ENCODE data around the gene MAPT.
"Not testable (repeated sequence)": the region's sequence is repeated elsewhere in the genome, so short reads cannot be mapped to it uniquely, and the experiment has no call there.

Gene MAPT

DNA sequence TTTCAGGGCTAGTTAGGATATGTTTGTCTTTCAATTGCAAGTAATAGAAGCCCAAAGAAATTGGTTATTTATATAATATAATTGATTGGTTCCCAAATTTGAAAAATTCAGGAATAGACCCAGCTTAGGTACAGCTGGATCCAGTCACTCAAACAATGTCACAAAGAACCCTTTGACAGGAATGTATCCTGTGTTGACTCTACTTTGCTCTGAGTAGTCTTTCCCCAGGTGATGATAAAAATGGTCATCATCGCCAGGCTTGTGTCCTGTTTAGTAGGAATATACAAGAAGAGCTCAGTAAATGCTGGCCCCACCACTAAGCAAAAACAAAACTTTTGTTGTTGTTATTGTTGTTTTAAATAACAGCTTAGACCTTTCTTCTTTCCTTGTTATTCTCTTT lies 35.0 kb downstream of the MAPT start:
- no peak for DNase-seq (ENCODE audit: low read depth)

DNA sequence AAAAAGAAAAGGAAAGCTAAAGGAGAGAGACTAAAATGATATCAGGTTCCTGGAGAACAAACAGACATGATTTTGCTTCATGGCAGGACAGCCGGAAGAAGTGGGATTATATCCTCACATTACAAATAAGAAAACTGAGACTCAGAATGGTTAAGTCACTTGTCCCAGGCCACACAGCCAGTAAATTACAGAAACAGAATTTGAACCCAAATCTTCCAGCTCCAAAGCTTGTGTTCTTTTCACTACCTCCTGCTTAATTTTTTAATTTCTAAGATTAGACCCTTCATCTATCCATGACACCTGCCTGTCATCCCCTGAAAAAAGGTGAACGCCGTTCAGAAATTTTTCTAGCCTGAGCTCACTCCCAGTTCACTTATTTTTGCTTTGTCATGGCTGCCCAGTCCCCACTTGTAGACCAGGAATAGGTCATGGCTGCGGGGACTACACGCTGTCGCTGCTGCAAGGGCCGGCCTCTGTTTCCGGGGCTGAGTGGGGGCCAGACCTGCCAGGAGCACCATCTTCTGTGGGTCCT lies 36.1 kb downstream of the MAPT start:
- DNase-seq (ENCODE audit: low read depth), result no peak

DNA sequence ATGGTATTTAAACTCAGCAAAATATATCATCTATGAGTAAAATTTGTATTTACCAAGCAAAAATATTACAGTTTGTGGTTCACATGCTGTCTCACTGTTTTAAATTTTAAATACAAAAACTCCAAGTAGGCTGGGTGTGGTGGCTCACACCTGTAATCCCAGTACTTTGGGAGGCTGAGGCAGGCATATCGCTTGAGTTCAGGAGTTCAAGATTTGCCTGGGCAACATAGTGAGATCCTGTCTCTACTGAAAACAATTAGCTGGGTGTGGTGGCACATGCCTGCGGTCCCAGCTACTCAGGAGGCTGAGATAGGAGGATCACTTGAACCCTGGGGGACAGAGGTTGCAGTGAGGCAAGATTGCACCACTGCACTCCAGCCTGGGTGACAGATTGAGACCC lies 37.3 kb downstream of the MAPT start:
- no peak for DNase-seq (ENCODE audit: low read depth)

DNA sequence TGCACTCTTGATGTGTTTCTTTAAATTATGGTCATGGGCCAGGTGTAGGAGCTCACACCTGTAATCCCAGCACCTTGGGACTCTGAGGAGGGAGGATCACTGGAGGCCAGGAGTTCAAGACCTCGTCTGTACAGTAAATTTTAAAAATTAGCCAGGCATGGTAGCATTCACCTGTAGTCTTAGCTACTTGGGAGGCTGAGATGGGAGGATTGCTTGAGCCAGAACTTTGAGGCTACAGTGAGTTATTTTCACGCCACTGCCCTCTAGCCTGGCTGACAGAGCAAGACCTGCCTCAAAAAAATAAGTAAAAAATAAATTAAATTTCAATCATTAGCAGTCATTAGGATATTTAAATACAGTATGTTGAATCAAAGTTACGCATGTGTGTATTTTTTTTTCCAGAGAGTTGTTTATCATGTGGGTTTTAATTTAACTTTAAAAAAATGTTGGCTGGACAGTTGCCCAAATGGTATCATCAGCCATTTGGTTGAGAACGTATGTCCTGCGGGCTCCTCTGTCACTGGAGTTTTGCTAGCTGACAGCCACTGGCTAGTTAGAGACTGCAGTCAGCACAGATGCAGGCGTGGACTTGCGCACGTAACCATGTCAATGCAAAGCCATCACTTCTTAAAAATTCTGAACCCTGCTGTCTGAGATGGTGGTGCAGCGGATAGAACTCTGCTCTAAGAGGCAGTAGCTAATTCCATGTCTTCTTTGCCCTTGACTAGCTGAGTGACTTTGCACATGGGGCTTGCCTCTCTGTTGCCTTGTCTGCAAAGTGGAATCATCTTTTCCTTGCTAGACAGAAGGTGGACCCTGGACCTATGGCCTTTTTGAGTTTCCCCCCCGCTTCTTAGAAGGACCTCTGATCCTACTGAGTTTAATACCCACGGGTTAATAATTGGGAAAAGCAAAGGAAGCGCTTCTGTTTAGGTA lies 40.0 kb downstream of the MAPT start:
- no peak for DNase-seq (ENCODE audit: low read depth)

DNA sequence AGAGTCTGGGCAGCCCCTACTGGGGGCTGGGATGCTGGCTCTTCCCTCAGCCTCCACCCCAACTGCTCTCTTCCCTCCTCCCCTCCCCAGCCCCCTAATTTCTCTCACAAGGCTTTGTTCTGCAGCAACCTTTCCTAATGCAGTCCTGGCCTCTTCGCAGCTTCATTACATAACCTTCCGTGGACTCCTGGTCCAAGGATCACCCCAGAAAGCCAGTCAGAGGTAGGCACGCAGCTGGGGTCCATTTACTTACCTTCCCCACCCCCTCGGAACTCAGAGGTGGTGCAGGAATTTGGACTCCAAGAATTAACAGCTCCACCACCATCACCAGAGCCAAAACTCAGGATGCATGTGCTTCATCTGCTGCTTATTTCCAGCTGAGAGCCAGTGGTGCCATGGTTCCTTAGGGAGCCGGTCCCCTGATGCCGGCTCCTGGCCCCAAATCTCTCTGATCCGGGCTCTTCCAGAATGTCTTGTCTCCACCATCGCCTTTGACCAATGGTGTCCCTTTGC lies 40.9 kb downstream of the MAPT start:
- DNase-seq (ENCODE audit: low read depth), result no peak

DNA sequence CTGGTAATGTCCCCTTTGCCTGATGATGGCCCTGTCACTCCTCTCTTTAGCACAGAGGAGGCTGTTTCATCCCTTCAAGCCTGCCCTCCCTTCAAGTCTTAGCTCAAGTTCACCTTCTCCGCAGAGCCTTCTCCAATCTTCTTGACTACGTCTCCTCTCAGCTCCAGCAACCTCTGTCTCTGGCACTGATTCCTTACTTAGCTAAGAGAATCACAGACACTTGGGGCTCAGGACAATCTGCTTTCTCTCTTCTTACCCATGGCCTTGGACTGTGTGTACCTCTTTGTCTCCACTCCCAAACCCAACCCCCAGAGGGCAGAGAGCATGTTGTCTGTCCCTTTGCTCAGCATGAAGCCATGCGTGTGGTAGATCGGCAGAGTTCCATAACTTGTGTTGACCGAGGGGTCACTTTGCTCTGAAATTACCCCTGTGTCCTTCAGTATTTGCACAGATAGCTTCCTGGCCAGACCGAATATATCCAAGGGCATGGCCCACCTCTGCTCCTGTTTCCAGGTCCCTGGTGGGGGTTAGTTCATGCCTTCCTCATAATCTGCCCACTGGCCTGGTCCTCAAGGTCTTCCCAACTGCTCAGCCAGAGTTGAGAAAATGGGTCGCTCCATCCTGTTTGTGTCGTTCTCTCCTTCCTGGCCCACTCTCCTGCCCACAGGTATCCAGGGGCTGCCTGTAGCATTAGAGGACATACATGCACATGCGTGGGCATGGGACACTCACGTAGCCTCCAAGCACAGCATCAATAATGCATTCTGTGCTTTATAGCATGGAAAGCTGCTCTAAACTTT lies 41.6 kb downstream of the MAPT start:
- DNase-seq (ENCODE audit: low read depth), result no peak

DNA sequence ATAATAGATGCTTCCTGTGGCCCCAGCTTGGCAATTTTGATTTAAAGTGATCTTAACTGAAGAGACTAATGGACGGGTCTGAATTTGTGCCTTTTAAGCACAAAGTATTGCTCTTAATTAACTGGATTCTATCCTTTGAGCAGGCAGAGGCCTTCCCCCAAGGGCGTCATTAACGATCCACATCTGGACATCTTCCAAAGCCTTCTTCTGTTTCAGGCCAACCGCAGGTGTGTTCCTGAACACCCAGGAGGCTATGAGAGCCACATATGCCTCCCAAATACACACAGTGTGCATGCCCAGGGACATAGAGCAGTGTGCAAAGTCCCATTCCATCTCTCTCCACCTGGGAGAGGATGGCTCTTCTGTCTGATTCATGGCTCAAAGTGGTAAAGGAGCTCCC lies 42.3 kb downstream of the MAPT start:
- DNase-seq (ENCODE audit: low read depth), result no peak

DNA sequence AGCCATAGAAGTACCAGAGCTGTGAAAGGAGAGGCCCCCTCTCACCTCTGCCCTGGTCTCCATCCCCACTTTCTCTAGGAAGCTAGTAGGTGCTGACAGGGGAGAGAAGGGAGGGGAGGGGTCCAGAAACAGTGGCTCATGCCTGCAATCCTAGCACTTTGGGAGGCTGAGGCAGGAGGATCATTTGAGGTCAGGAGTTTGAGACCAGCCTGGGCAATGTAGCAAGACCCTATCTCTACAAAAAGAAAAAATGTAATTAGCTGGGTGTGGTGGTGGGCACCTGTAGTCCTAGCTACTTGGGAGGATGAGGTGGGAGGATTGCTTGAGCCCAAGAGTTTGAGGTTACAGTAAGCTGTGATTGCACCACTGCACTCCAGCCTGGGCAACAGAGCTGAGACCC lies 42.8 kb downstream of the MAPT start:
- DNase-seq (ENCODE audit: low read depth), result not testable (repeated sequence)

DNA sequence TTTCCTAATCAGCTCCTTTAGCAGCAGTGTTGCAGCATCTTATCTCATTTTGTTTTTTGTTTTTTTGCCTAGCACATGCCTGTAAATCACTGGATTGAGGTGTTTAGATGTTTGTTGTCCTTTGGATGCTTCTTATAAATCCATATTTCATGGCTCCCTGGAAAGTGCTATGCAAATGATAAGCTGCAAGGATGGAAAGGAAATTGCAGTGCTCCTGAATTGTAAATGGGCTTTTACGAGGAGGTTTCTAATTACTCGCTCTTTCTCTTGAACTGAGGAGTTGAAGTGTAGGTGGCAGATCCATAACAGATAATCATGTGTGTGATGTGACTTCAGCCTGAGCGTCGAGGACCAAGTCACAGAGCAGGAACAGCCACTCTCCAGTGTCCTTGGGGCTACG lies 45.0 kb downstream of the MAPT start:
- DNase-seq (ENCODE audit: low read depth), result no peak

DNA sequence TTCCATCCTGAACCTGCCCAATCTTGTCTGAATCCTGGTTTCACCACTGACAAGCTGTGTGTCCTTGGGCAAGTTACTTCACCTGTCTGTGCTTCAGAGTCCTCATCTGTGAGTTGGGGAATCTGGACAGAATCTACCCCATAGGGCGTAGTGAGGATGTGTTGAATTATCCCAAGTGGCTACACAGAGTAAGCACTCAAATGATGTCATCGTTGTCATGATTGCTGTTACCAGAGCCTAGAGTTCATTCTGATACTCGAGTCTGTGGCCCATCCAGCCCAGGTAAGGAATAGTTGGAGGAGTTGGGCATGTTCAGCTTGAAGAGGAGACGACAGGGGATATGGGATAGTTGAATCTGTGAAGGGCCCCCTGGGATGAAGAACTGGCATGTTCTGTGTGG lies 45.9 kb downstream of the MAPT start:
- no peak for DNase-seq (ENCODE audit: low read depth)

DNA sequence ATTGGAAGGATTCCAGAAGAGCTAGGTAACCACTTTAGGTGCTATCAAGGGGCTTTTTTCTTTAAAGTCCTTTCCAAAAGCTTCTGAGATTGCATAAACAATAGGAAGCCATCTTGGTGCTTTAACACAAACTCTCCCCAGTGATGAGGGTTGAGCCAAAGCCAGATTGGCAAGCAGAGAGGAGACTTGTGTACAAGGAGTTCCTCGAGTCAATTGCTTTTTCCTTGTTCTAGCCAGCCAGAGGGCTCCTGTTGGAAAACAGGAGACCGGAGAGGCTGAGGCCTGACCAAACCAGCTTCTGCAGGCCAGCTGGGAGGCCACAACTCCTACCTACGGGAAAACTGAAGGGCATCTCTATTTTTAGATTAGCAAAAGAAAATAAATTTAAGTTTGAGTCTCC lies 46.5 kb downstream of the MAPT start:
- no peak for DNase-seq (ENCODE audit: low read depth)

DNA sequence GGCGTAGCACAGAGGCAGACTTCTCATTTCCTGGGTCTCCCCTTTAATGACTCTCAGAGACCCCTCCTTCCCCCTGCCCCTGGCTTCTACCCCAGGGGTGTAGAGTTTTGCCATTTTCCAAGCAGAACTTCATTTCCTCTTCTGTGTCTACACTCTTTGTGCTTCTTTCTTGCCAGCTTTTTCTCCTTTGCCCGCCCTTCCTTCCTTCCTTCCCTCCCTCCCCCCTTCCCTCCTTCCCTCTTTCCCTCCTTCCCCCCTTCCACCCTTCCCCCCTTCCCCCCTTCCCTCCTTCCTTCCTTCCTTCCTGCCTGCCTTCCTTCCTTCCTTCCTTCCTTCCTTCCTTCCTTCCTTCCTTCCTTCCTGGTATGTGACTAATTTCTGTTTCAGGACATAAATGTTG lies 47.0 kb downstream of the MAPT start:
- no peak for DNase-seq (ENCODE audit: low read depth)

DNA sequence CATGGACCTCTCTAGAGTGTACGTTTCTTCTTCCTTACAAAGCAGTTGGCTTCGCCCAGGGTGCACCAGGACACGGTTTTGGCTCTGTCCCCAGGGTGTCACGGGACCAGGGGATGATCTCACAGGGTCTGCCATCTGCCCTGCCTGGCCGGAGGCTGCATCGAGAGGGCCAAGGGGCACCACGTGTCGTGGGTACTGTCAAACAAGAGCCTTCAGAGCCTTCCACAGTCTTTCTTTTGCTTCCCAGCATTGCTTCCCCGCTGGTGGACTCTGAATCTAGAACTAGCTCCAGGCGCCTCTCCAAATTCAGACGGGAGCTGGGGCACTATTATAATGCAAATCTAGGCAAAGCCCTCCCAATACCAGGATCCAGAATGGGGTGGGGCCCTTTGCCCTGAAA lies 47.9 kb downstream of the MAPT start:
- DNase-seq (ENCODE audit: low read depth), result no peak

DNA sequence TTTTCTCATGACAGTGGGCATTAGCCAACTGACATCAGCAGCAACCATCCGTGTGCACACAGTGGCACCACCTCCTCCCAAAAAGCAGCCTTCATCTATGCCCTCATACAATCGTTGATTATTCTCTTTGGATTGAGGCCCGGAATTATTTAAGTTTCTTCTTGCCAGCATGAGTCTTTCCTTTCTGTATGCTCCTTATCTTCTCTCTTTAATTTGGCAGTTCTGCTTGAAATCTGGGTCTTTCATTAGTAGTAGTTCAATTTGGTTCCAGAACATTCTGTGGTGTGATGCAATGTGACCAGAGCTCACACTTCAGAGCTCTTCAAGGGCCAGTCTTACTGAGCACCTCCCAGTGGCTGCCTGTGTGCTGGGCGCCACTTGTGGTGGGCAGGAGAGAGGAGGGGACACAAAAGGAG lies 52.5 kb downstream of the MAPT start:
- no peak for DNase-seq (ENCODE audit: low read depth)

DNA sequence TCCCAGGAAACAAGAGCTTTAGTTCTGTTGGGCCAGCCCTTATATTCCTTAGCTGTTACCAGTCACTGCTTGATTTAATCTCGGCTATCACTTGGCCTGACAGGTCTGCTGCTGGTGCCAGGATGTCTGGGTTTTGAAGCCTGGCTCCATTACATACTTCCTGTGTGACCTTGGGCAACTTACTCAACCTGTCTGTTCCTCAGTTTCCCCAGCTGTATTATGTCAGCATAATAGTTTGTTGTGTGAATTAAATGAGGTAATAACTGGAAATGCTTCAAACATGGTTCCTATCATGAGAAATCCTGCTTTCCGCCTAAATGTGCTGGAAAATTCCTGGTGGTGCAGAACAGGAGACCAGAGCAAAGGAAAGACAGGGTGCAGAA lies 54.1 kb downstream of the MAPT start:
- DNase-seq (ENCODE audit: low read depth), result no peak

DNA sequence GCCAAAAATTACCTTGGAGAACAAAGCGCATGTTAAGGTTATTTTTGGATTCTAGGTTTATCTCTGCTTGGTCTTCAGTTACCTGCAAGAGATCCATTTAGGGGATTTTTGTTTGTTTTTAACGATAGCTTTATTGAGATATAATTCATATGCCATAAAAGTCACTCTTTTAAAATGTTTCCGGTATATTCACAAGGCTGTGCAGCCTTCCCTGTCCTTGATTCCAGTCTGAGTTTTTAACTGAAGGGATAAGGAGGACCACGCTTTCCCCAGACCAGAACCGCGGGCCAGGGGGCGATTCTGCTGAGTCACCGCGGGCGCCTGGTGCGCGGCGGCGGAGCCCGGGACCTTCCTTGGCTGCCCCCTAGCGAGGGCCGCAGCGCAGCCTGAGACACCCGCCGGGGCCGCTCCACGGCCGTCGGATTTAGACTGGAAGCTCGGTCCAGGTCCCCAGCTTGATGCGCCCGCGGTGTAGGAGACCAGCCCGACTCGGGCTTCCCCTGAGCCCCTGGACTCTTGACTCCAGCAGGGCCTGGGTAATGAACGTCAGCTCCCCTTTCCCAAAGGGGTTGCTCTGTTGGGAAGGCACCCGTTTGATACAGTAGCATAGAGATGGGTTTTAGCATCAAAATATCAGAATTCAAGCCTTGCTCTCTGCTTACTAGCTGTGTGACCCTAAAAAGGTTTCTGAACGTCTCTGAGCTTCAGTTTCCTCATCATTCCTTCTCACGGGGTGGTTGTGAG lies 54.7 kb downstream of the MAPT start:
- peak; percentile 73 for DNase-seq (ENCODE audit: low read depth)

DNA sequence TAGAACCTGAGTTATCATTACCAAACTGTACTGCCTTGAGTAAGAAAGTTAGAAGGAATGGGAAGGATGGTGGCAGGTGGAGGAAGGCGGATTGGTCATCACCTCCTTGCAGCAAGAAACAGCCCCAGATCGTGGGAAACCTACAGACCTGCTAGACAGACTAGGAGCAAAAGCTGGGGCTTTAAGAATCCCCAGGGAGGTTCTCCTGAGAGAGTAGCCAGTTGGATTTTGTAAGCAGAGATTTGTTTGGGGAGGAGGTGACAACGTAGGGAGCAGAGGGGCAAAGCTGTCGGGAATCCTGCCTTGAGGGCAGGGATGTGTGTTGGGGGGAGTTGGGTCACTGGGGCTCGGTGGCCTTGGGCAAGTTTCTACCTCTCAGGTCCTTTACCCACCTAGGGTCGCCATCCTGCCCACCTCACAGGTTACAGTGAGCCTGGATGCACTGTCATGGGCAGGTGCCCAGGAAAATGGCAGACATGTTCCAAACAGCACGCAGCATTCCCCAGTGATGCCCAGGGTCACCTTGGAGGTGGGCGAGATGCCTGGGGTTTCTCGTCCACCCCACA lies 55.5 kb downstream of the MAPT start:
- no peak for DNase-seq (ENCODE audit: low read depth)

DNA sequence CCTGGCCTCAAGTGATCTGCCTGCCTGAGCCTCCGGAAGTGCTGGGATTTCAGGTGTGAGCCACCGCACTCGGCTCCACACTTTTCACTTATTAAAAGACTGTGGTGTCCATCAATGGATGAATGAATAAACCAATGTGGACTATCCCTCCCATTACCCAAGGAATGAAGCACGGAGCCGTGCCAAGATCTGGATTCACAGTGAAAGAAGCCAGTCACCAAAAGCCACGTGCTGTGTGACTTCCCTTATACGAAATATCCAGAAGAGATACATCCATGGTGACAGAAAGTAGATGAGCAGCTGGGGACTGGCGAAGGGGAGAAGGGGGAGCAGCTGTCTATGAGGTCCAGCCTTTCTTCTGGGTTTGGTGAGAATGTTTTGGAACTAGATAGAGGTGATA lies 56.5 kb downstream of the MAPT start:
- DNase-seq (ENCODE audit: low read depth), result no peak

DNA sequence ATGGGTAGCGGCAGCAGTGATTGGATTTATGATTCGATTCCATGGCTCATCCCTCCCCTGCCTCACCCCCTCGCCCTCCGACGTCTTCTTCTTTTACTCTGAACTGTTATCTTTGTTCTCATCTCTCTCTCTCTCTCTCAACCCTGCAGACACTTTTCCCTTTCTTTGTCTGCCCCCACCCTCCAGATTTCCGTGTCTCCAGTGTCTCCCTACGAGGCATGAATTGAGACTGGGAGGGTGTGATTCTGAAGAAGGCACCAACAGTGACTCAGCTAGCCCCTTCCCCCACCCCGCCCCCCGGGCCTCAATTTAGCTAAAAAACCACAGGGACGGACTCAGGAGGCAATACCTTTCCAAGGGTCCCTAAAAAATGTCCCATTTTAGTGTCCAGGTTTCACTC lies 57.0 kb downstream of the MAPT start:
- DNase-seq (ENCODE audit: low read depth), result no peak

DNA sequence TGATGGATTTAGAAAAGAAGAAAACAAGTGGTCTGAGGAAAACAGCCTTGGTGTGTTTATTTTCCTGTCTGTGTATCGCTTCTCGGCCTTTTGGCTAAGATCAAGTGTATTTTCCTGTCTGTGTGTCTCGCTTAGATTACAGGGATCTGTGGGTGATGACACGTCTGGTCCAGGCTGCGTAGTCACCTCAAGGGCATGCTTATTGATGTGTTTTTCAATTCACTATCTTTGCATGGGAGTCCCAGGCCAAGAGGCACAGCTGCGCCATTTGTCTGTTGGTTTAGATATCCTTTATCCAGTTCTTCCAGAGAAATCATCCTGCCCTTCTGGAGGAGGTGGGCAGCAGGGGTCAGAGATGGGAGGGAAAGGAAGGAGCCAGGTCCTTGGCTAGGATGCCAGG lies 57.6 kb downstream of the MAPT start:
- no peak for DNase-seq (ENCODE audit: low read depth)

DNA sequence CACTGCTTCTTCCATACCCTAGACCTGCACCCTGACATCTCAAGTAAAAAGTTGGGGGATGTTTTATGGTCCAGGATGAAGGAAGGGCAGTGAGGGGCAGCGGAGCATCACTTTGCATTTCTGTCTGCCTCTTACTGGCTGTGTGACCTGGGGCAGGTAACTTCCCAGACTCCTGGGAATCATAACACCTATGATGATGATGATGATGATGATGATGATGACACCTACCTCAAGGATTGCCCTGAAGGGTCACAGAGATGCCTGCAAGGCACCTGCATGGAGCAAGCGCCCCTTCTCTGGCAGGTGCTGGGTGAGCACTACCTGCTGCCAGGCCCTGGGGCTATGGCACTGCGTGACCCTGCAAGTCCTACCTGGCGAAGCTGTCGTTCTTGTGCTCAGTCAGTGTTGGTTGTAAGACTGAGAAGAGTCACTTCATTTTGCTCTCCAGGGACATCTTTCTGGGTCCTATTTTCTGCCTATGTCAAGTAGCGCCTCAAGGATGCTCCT lies 58.5 kb downstream of the MAPT start:
- DNase-seq (ENCODE audit: low read depth), result no peak

DNA sequence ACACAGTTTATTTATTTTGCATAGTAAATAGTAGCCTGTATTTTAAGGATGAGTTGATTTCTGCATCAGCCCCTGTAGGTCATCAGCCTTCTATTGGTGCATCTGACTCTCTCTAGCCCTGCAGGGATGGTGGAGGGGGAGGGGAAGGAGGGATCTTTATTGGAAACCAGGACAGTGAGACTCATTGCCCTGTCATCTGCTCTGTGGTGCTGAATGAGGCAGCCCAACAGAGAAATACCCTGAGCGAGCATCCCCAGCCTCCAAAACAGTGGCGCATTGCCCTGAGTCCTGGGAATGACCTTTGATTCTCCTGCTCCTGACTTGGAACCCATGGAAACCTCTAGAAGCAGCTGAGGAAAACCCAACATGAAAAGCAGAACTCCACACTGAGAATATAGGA lies 59.2 kb downstream of the MAPT start:
- no peak for DNase-seq (ENCODE audit: low read depth)

Measured in activated T-cell treated with anti-CD3 and anti-CD28 coated beads for 48 hours (primary cell).